HG02763 (cell line): ENCODE results near the gene KIF6.
"Not testable (repeated sequence)": the region's sequence is repeated elsewhere in the genome, so short reads cannot be mapped to it uniquely, and the experiment has no call there.

ENCODE experiments used
- ATAC-seq: cut with Tn5 transposase; IDR thresholded peaks from one replicate; pipeline ENCODE4 v1.9.1; 2021; ENCODE audit warnings: mild to moderate bottlenecking, moderate library complexity; ENCODE audit not compliant: unreplicated experiment

The KIF6 gene

GRCh38 chr6:39724787-39725631 is at the start of gene KIF6:
KIF6 (minus strand) TSS chr6:39725408; CDS start chr6:39725310, 98 bp downstream.
- peak; percentile 96 for ATAC-seq

GRCh38 chr6:39773782-39774181 is 48.6 kb upstream of the KIF6 start:
- ATAC-seq, result no peak

GRCh38 chr6:39772559-39773273 is 47.5 kb upstream of the KIF6 start:
- ATAC-seq, result no peak

DNA sequence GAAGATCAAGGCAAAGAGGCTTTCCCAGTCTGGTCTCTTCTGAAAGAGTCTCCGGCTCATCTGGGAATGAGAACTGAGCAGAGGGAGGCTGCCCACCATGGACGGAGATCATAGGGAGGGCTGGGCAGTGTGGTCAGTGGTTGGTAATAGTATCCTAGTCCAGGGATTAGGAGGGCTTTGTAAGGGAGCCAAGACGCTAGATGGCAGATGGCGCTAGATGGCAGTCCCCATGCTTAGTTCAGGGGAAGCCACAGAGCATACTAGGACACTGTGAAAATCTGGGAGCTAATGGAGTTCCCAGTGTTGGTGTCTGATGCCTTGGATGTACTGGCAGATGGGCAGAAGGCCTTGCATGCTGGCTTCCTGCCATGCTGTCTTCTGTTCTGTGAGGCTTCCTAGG is 45.2 kb upstream of the KIF6 start:
- no peak for ATAC-seq

DNA sequence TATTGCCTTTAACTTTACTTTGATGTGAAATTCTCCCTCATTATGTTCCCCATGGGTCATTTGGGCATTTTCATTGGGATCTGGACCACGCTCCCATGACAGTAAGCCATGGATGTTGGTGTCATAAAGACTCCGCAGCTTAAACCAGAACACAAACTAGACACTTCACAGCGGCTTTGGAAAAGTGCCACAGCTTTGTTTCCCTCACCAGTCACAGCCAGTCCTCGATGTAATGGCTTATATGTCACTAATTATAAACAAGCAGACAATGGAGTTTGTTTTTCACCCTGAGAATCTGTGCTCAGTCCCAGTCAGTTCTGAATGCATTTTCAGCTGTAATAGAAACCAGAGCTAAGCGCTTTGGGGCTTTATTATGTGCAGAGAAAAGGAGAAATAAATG is 43.8 kb upstream of the KIF6 start:
- no peak for ATAC-seq

GRCh38 chr6:39765508-39766065 is 40.4 kb upstream of the KIF6 start:
- ATAC-seq, result no peak

- ATAC-seq, result no peak
These were observed 35.2 kb upstream of the KIF6 start for GRCh38 chr6:39760226-39760952.

DNA sequence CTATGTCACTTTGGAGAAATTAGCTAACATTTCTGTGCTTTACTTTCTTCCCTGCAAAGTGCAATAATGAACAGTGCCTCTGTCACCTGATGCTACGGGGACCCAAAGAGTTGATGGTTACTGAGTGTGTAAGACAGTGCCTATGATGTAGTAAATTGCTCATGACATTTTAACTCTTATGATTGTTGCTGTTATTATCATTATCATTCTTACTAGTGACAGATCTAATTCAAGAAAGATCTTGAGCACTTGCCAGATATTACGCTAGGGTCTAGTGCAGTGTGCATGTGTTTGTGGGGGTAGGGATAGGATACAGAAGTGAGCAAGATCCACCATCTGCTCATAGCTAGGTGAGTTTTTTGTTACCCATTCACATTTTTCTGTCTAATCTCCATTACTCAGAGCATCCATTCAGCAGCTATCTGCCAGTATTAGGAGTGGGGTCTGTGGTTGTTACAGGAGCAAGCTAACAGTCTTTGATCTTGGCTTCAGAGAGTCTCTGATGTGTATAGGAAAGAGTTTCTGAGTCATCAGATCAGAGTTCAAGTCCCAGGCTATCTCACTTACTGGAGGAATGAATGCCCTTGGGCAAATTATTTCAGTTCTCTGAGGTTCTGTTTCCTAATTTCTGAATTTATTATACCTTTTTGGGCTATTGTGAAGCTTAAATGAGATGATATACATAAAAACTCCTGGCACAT is 33.8 kb upstream of the KIF6 start:
- ATAC-seq, result no peak

GRCh38 chr6:39756582-39756981 is 31.4 kb upstream of the KIF6 start:
- no peak for ATAC-seq

GRCh38 chr6:39755231-39755630 is 30.0 kb upstream of the KIF6 start:
- no peak for ATAC-seq

- ATAC-seq, result no peak
These were observed 29.4 kb upstream of the KIF6 start for GRCh38 chr6:39754514-39755115.

- no peak for ATAC-seq
These were observed 28.5 kb upstream of the KIF6 start for GRCh38 chr6:39753725-39754045.

GRCh38 chr6:39752835-39753724 is 27.9 kb upstream of the KIF6 start:
- no peak for ATAC-seq

- no peak for ATAC-seq
These were observed 21.6 kb upstream of the KIF6 start for GRCh38 chr6:39746795-39747194.

GRCh38 chr6:39733704-39734103 is 8.5 kb upstream of the KIF6 start:
- no peak for ATAC-seq

GRCh38 chr6:39731565-39731964 is 6.4 kb upstream of the KIF6 start:
- ATAC-seq, result no peak

GRCh38 chr6:39729945-39730344 is 4.7 kb upstream of the KIF6 start:
- no peak for ATAC-seq

- no peak for ATAC-seq
These were observed 407 bp upstream of the KIF6 start for GRCh38 chr6:39725632-39725997.

GRCh38 chr6:39723350-39723749 is 1.9 kb downstream of the KIF6 start:
- not testable (repeated sequence) for ATAC-seq
